DMS79 treated with DMSO at 0.1 percent for 48 hours (cell line): Measurements from ENCODE around the gene DLG1.

Source experiments
- DNase-seq: peaks from one replicate; lab custom pipeline; 2025; lab: John Stamatoyannopoulos, UW

DLG1 gene

DNA sequence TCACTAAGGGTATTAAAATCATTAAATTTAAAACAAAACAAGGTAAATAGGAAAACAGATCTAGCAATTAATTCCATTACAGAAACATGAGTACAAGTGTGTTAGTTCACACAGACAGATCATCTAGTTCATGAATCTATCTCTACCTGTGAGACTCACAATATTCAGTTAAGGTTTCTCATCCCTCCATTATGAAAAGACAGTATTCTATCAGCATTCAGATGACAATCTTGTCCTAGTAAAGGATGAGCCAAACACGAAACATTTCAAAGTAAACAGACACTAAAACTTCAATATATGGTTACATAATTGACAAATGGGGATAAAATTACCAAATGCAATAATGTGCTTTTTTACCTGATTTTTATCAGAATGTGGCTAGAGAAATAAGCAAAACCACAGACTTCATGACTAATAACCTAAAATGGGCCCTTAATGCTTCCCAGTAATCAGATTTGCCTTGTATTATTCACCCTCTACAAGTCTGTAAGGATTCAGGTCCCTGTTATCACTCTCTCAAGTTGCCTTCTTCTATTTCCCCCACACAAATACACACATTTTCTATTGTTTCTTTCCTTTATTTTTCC lies 126.8 kb downstream of the DLG1 start:
- DNase-seq = no peak

DNA sequence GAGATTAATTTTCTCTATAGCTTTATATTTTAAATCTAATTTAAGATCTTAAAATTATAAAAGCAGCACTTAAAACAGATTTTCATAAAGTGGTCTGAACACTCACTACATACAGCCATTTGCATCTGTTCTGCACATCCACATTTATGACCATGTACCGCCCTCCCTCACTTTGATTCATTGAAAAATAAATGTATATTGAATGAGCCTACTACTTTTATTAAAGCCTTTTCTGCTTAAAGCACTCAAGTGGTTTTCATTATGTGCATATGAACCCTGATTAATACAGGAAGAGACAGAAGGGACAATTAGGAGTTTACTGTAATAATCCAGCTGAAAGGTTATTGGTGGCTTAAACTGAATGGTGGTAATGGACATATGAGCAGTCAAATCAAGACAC lies 129.4 kb downstream of the DLG1 start:
- DNase-seq = no peak

DNA sequence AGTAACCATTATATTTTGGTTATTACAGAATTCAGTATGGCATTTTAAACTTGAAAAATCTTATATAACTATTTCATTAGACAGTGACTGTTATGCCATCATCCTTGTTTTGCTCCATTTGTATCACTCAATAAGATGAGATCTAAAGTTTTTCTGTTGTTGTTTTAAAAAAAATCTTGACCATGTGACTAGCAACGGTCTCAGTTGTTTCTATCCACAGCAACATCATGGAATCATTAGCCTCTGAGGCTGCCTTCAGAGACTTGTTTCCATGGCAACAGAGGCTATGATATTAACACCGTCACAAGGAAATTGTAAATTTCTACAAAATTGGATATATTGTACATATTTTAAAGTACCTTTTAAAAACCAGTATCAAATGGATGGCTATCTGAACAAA lies 129.8 kb downstream of the DLG1 start:
- no peak for DNase-seq

DNA sequence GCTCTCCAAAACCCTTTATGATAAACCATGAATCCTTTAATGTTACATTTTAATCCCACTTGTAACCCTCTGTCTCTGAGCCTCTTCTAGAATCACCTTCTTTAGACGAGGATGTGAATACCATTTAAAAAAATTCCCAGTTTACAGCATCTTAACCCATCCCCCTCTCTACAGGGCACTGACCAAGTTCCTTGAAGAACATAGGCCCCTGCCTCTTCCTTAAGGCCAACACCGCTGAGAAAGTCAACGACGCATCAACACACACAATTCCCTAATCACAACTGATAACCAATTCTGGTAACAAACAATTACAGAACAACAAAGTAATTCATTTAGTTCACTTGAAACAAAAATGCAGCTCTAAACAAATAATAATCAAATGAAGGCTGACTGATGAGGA lies 130.3 kb downstream of the DLG1 start:
- DNase-seq = no peak

DNA sequence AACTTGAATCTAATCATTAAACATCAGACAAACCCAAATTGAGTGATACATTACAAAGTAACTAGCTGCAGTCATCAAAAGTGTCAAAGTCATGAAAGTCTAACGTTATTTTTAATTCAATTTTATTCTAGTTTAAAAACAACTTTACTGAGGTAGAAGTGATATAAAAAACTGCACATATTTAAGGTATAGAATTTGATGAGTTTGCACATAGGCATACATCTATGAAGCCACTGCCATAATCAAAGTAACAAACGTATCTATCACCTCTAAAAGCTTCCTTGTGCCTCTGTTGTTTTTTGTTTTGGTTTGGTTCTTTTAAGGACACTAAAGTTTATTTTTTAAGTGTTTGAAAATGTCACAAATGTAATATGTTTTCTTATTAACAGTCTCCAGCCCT lies 130.9 kb downstream of the DLG1 start:
- no peak for DNase-seq

DNA sequence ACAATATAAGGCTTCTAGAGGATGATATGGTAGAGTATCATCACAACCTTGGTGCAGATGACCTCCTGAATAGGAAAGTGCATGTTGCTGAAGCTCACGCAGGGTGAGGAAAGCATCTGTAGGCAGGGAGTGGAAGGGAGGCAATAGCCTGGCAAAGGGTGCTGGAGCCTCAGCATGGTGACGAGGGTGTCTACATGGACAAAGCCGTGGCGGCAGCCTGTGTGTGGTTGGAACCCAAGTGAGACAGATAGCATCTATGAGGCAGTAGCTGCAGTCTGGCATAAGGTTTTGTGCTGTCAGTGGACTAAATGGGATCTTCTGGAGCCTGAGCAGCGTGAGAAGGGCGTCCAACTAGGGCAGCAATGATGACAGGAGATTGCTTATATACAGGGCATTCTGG lies 132.5 kb downstream of the DLG1 start:
- DNase-seq = no peak

DNA sequence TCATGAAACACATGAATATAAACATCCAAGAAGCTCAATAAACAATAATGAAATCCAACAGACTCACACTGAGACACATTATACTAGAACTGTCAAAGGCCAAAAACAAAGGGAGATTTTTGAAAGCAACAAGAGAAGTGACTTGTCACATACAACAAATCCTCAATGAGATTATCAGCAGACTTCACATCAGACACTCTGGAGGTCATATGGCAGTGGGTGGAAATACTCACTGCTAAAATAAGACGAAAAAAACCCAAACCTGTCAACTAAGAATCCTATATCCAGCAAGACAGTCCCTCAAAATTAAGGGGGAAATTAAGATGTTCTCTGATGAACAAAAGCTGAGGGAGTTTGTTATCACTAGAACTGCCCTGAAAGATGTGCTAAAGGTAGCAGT lies 143.4 kb downstream of the DLG1 start:
- no peak for DNase-seq

DNA sequence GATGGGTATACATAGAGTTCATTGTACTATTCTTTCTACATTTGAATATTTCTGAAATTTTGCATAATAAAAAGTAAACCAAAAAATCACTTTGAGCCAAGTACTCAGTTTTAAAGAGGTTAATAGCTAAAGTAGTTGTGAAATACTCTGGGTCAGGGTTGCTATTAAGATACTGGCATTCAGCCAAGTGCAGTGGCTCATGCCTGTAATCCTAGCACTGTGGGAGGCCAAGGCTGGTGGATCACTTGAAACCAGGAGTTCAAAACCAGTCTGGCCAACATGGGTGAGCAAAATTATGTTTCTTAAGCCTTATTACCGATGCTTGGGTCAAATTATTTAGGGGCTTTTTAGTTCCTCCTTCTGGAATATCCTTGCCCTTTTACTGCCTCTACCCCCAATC lies 146.8 kb downstream of the DLG1 start:
- DNase-seq = peak; percentile 87

DNA sequence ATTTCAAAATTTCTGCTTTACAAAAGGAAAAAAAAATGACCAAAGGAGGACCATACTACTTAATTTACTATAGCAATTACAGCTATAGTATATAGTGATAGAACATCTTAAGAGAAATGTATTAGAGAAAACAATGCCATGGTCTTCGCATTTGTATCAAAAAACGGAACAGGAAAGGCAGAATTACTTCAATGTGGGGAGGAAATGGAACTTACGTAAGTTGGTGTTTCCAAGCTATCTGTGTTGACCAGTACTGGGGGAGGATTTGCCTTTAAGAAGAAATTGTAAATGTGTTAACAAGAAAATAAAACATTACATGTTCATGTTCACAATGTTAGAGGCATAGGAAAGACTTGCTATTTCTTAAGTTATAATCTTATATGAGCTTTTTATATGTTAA lies 148.9 kb downstream of the DLG1 start:
- no peak for DNase-seq

DNA sequence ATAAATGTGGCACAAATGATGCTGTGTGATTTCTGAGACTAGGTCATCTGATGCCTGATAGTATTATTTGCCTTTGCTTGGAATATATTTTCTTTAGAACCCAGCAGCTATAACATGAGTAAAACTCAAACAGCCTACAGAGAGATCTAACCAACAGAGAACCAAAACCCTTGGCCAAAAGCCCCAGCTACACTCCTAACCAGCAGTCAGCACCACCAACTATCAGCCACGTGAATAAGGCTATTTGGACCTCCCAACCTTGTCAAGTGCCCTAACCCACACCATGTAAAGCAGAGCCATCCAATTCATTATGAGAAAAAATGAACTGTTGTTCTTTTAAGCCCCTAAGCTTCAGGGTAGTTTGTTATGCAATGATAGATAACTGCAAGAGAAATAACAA lies 154.2 kb downstream of the DLG1 start:
- no peak for DNase-seq

DNA sequence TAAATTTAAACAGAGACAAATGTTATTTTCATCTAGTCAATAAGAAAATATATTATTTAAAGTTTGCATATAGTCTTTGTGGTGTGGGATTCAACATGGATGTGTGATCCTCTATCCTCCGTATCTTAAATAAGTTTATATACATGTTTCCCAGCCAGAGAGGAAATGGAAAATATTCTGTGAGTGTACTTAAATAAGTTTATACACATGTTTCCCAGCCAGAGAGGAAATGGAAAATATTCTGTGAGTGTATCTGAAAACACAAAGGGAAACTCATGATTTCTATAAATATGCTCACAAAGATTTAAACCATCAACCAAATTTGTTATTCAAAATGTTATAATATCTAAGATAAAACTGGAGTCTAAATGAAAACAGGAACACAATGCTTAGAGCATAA lies 158.8 kb downstream of the DLG1 start:
- DNase-seq = no peak

DNA sequence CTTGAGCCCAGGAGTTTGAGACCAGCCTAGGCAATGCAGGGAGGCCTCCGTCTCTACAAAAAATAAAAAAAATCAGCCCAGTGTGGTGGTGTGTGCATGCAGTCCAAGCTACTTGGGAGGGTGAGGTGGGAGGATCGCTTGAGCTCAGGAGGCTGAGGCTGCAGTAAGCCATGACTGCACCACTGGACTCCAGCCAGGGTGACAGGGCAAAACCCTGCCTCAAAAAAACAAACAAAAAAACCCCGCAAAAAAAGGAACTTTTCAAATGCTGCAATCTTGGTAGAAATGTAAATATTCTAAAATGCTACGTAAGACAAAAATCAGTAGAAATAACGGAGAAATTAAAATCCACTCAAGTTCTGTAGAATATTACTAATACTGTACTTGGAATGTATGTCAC lies 160.7 kb downstream of the DLG1 start:
- no peak for DNase-seq

DNA sequence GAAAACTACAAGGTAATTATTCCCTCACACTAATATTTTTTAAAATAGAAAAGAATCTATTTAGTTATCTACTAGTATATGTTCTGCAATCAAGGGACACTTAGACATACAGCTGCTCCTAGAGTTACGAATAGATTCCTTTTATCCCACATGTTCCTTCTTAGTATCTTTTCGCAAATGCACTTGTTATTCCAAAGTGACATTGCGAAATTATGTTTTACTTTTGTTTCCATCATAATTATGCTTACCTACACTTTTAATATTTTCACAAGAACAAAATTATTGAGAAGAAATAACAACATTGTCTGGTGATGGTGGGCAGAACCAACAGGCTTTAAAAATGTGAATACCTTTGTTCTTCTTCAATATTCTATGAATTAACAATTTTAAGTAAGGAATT lies 161.7 kb downstream of the DLG1 start:
- DNase-seq = no peak

DNA sequence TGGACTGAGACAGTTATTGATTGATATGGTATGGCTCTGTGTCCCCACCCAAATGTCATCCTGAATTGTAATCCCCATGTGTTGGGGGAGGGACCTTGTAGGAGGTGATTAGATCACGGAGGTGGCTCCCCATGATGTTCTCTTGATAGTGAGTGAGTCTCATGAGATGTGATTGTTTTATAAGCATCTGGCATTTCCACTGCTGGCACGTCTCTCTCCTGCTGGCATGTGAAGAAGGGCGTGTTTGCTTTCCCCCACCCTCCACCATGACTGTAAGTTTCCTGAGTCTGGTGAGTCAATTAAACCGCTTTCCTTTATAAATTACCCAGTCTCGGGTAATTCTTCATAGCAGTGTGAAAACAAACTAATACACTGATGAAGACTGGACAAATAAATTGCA lies 163.2 kb downstream of the DLG1 start:
- DNase-seq = no peak

DNA sequence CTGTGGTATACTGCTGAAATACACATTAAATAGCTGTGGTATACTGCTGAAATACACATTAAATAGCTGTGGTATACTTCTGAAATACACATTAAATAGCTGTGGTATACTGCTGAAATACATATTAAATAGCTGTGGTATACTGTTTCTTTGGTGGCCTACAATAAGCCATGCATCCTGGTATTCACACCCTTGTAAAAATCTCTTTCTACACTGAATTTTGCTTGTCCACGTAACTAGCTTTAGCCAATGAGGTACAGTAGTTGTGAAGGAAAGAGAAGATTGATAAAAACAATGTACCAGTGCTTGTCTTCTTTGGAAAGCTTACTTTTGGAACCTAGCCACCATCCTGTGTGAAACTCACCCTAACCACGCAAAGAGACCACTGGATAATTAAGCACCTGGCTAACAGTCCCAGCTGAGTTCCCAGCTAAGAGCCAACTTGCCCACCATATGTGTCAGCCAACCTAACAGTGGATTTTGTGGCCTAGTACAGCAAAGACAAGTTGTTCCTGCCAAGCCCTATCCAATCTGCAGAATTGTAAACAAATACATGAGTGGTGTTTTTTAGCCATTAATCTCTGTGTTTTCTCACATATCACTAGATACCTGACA lies 165.4 kb downstream of the DLG1 start:
- DNase-seq = no peak

DNA sequence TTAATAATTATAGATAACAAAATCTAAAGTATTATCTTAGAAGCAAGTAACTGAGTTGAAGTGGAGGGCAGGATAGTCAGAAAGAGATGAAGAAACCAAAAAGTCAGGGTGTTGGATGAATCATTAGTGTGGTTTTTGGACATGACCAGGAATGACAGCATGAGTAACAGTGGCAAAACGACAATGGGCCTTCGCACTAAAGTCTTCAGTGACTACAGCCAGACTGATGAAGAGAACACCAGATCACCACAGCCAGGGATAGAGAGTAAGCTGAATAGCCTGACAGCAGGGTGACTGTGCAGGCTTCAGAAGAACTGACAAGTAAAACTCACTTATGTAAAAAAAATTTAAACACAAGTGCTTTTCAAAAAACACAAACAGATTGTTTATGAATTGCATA lies 172.8 kb downstream of the DLG1 start:
- DNase-seq = no peak

DNA sequence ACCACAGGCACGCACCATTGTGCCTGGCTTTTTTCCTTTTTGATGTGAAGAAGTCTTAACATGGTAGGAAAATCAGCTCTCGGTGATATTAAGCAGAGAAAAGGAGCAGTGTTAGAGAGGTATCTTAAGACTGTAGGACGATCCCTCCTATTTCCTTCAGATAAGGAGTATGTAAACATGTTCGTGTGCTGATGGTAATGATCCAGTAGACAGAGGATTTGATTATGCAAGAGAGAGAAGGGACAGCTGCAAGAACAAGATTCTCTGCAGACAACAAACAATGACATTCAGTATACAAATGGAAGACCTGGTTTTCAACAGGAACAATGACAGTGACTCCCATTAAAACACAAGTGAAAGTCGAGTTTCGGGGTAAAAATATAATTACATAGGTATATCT lies 173.7 kb downstream of the DLG1 start:
- no peak for DNase-seq

DNA sequence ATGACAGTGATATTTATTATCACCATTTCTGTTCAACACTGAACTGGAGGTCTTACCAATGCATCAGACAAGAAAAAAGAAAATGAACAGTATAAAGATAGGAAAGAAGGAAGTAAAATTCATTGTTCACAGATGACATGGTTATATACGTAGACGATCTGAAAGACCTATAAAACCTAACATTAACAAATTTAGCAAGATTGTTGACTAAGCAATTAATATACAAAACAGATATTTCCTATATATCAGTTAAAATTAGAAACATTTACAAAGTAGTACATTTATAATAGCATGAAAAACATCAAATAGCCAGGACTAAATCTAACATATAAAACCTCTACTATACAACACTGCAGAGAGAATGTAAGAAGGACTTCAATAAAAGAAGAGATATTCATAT lies 176.0 kb downstream of the DLG1 start:
- no peak for DNase-seq

DNA sequence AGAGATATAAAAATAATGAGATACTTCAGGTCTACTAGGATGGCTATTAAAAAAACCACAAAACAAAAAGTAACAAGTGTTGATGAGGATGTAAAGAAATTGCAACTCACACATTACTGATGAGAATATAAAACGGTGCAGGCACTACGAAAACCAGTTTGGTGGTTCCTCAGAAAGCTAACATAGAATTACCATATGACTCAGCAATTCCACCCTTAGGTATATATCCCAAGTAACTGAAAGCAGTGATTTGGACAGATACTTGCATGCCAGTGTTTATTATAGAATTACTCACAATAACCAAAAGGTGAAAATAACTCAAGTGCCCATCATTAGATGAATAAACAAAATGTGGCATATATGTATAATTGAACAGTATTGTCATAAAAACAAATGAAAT lies 181.3 kb downstream of the DLG1 start:
- DNase-seq = no peak

DNA sequence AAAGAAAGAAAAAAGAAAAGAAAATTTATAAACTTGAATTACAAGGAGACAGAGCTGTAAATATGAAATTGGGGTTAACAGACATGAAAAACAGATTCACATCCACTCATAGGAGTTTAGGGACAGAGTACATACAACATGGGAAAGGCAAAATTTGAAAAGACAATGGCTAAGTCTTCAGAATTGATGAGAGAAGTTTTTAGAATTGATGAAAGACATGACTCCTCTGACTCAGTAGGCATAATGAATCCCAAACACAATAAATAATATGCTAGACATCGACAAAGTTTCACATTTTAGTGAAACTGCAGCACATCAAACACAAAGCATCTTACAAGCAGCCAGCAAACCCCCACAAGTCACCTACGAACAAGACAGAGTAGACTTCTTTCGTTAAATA lies 184.4 kb downstream of the DLG1 start:
- DNase-seq = no peak

DNA sequence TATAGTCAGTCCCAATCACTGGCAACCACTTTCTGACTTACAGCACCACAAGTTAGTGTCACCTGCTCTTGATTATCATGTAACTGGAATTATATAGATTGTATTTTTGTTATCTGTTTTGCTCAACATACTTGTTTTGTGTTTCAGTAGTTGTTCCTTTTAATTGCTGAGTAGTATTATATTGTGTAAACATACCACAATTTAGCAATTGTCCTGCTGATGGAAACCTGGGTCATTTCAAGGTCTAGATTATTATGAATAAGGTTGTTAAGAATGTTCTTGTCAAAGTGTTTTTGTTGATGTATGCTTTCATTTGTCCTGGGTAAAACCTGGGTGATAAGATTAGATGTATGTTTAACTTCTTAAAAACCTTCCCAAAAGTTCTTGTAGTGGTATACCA lies 186.7 kb downstream of the DLG1 start:
- DNase-seq = no peak

DNA sequence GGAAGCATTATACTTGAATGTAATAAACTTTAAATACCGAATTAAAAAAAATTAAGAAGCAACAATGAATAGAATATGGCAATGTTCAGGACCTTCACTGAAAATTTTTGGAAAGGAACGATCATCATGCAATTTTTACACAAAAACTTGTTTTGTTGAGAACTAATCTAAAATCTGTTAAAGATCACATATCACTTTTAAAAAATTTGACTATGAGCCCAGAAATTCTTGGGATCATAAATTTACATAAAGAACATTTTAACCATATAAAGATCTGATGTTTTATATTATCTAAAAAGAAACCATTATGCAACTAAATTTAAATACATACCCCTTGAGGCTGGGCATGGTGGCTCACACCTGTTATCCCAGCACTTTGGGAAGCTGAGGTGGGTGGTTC lies 192.6 kb downstream of the DLG1 start:
- DNase-seq = no peak

DNA sequence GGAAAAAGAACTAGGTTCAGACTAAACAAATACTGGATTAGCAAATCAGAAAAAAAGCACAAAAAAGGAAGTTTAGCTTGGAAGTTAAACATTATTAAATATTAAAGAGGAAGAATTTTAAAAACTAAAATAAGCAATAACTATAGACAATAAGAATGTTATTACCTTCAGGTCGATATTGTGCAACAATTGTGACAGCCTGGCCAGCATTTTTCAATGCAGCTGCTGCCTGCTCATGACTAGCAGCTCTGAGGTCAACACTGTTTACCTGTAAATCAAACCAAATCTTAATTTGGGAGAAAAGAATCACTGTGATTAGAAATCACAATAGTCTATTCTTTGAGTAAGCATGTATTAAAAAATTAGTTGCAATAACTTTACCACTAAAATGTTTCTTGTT lies 193.7 kb downstream of the DLG1 start:
- DNase-seq = no peak

DNA sequence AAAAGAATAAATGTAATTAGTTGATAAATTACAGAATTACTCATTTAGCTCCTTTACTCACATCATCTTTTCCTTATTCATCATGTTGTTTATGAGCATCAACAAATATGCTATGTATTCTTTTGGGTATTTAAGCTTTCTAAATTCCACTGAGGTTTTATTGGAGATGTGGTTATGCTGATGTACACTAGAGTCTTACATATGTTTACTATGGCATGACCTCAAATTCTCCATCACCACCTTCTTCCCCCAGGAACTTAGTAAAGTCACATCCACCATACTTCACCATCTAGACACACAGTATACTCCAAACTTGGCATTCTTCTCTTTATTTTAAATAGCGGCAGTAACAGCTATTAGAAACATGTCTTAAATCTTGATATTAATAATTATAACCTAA lies 194.6 kb downstream of the DLG1 start:
- DNase-seq = no peak

DNA sequence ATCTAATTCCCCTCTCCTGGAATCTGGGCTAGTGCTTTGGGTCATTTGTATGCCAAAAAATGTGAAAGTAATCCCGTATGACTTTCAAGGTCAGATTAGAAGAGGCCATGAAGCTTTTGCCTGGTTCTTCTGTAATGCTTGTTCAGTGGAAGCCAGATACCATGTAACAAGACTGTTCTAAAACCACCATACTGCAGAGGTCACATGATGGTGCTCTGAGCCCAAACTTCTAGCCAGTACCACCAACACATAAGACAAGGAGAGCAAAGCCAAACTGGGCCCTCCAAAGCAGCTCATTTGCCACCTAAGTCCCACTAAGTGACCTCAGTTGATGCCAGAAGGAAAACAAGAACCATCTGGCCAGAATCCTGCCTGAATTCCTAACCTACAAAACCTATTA lies 204.5 kb downstream of the DLG1 start:
- DNase-seq = no peak
